Gastroesophageal sphincter (tissue), 4 donors: ENCODE data around the gene MAG. TPM values are rescaled to one million over a fixed set of nuclear protein-coding genes. Genes with fewer than 3 reads are reported as not detected.

ENCODE experiments used
- ATAC-seq: fragments of 150-250 bp; one replicate; pipeline ENCODE4 v1.9.1; 2016; ENCODE audit warnings: mild to moderate bottlenecking, moderate library complexity
- H3K27ac ChIP-seq, 4 donors: fragments of 200-600 bp; sonication (generic) in 3 of 4; 1 replicate in 3 of 4; 2 replicates in 1 of 4; pipeline ENCODE4 v1.5.1; 2016 to 2019
- H3K27me3 ChIP-seq: fragments of 200-600 bp; sonication (generic); one replicate; pipeline ENCODE4 v1.5.1; 2019
- H3K36me3 ChIP-seq, 2 donors: fragments of 200-600 bp; sonication (generic); one replicate each; pipeline ENCODE4 v1.5.1; 2019; ENCODE audit warnings: control low read depth in 1 of 2
- H3K4me1 ChIP-seq, 3 donors: fragments of 200-600 bp; sonication (generic); 1 replicate in 2 of 3; 2 replicates in 1 of 3; pipeline ENCODE4 v1.5.1; 2016 to 2019; ENCODE audit warnings: control low read depth in 2 of 3
- H3K4me3 ChIP-seq, 2 donors: fragments of 200-600 bp; sonication (generic); one replicate each; pipeline ENCODE4 v1.5.1; 2019; ENCODE audit warnings: mild to moderate bottlenecking in 1 of 2, moderate library complexity in 1 of 2
- H3K9me3 ChIP-seq, 3 donors: fragments of 200-600 bp; sonication (generic); one replicate each; pipeline ENCODE4 v1.5.1; 2017 to 2019; ENCODE audit warnings: control low read depth in 2 of 3
- EP300 ChIP-seq: sonication (generic); formaldehyde crosslinking; IDR thresholded peaks from one replicate; pipeline ENCODE4 v1.6.1; 2017; ENCODE audit warnings: antibody characterized with exemption, mild to moderate bottlenecking
- POLR2A ChIP-seq, 2 donors: fragments of 450-650 bp; IDR thresholded peaks; one replicate each; pipeline ENCODE4 v1.6.1; 2017; ENCODE audit warnings: antibody characterized with exemption in 2 of 2, mild to moderate bottlenecking in 2 of 2, moderate library complexity in 1 of 2
- POLR2AphosphoS5 ChIP-seq: sonication (generic); formaldehyde crosslinking; IDR thresholded peaks from one replicate; pipeline ENCODE4 v1.6.1; 2017; ENCODE audit warnings: antibody characterized with exemption
- WGBS, 2 donors: methylation state at CpG; one replicate each; pipeline ENCODE4 v1.1.5; 2018; ENCODE audit warnings: low coverage in 1 of 2; 5-methylcytosine and 5-hydroxymethylcytosine counted together
- total RNA-seq, 4 donors: library from RNA; depleted of rRNA; stranded (reverse); fragments of >200 nt; gene quantifications; one replicate each; pipeline ENCODE4 v1.1.0, GENCODE V29; 2016
- TF ChIP-seq, protein P1 (sequence below), 4 experiments: fragments of 200-600 bp in 2 of 4; fragments of 450-650 bp in 2 of 4; sonication (generic) in 1 of 4; IDR thresholded peaks; one replicate each; pipeline ENCODE4 v1.5.1; 2017 to 2019; ENCODE audit warnings: antibody characterized with exemption in 4 of 4, mild to moderate bottlenecking in 2 of 4, moderate library complexity in 2 of 4

Gene MAG
- total RNA-seq, 4 donors from 2014 or later: 0.40 TPM; not detected in 3

DNA sequence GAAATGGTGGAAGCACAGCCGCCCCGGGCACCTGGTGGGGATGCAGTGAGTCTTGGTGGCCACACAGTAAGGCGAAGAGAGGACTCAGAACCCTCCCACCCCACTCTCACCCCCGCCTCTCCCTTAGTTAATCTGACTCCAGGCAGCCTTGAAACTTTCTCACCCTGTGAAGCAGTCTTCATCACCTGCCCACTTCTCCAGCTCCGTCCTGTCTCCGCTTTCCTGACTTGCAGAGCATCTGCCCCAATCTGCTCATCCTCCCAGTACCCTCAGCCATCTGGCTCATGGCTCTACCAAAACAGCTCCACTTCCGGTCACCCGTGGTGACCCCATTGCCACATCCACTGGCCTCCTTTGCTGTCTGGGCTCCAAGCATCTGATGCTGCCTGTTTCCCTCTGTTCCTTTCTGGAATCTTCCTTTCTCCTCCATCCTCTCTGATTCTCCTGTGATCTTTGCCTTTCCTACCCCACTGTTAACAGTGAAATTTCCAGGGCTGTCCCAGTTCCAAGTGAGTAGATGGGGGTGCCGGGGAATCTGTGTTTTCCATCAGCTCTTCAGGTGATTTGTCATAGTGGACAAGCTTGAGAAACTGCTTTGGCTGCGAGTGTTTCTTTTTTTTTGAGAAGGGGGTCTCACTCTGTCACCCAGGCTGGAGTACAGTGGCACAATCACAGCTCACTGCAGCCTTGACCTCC is 18.9 kb upstream of the MAG start:
- no peaks in the 10 kb centered on the region for H3K27me3 ChIP-seq
- H3K27ac ChIP-seq: no peak overlapping the region
- peaks cover 0 to 29% (median 11%) of the 10 kb centered on the region in 3 donors for H3K4me1 ChIP-seq
- TF ChIP-seq EP300: no peak
- TF ChIP-seq, protein P1, sequence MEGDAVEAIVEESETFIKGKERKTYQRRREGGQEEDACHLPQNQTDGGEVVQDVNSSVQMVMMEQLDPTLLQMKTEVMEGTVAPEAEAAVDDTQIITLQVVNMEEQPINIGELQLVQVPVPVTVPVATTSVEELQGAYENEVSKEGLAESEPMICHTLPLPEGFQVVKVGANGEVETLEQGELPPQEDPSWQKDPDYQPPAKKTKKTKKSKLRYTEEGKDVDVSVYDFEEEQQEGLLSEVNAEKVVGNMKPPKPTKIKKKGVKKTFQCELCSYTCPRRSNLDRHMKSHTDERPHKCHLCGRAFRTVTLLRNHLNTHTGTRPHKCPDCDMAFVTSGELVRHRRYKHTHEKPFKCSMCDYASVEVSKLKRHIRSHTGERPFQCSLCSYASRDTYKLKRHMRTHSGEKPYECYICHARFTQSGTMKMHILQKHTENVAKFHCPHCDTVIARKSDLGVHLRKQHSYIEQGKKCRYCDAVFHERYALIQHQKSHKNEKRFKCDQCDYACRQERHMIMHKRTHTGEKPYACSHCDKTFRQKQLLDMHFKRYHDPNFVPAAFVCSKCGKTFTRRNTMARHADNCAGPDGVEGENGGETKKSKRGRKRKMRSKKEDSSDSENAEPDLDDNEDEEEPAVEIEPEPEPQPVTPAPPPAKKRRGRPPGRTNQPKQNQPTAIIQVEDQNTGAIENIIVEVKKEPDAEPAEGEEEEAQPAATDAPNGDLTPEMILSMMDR (IDR thresholded peaks at IDR 0.05): no peak
- TF ChIP-seq POLR2A (IDR thresholded peaks at IDR 0.05): no peak
- no peak for TF ChIP-seq POLR2AphosphoS5
- H3K4me3 ChIP-seq: no peak overlapping the region
- 51 to 75% methylated on average over 5 to 7 of the region's 10 CpGs for WGBS, 2 donors
- H3K36me3 ChIP-seq: peaks cover 0 to 82% of the 10 kb centered on the region in 2 donors
- no peaks in the 10 kb centered on the region for H3K9me3 ChIP-seq
- ATAC-seq: no peak

DNA sequence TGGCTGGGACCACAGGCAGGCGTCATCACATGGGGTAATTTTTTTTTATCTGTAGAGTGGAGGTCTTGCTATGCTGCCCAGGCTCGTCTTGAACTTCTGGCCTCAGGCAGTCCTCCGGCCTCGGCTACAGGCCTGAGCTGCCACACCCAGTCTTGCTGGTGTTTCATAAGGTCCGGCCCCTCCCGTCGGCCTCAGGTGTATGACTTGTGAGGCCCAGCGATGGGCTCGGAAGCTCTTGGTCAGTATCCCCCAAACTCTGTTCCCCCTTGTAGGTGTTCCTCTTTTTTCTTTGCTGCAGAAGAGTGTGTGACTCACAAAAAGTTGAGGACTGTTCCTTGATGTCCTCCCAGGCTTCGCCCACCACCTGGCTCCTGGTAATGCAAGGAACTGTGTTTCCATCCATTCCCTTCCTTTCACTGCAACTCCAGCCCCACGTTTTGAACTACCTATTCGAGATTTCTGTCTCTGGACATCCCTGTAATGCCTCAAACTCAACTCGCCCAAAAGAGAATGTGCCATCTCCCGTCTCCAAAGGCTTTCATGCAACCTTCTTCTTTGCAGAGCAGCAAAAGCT is 18.2 kb upstream of the MAG start:
- Histone ChIP-seq H3K4me3 (no peak overlapping the region), H3K27ac (no peak overlapping the region), H3K9me3 (no peaks in the 10 kb centered on the region), H3K36me3 (peaks cover 0 to 89% of the 10 kb centered on the region in 2 donors), H3K27me3 (no peaks in the 10 kb centered on the region), H3K4me1 (peaks cover 0 to 29% (median 11%) of the 10 kb centered on the region in 3 donors)
- 49 to 70% methylated on average over 4 to 14 of the region's 14 CpGs for WGBS, 2 donors
- TF ChIP-seq POLR2A (IDR thresholded peaks at IDR 0.05) (no peak), POLR2AphosphoS5 (no peak), EP300 (no peak)
- TF ChIP-seq, protein P1 (IDR thresholded peaks at IDR 0.05): no peak
- ATAC-seq: no peak

DNA sequence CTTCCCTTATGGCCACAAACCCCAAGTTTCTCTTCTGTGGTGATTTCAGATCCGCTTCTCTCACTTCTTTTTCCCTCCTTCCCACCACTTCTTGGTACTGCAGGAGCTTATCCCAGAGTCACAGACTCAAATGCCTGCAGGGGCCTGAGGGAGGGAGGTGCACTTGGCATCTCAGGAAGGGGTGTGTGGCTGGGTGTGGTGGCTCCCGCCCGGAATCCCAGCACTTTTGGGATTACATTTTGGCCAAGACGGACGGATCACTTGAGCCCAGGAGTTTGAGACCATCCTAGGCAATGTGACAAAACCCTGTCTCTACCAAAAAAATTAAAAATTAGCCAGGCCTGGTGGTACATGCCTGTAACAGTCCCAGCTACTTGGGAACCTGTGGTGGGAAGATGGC is 17.6 kb upstream of the MAG start:
- H3K27ac ChIP-seq: no peak overlapping the region
- peaks cover 0 to 94% of the 10 kb centered on the region in 2 donors for H3K36me3 ChIP-seq
- no peaks in the 10 kb centered on the region for H3K9me3 ChIP-seq
- peaks cover 0 to 29% (median 11%) of the 10 kb centered on the region in 3 donors for H3K4me1 ChIP-seq
- no peak overlapping the region for H3K4me3 ChIP-seq
- no peaks in the 10 kb centered on the region for H3K27me3 ChIP-seq
- ATAC-seq: no peak
- 100% methylated on average over 1 of the region's 5 CpGs; no CpG with 5 or more reads in 1 of the 2 donors for WGBS, 2 donors
- TF ChIP-seq, protein P1 (IDR thresholded peaks at IDR 0.05): no peak
- no peak for TF ChIP-seq POLR2AphosphoS5
- TF ChIP-seq EP300: no peak
- TF ChIP-seq POLR2A (IDR thresholded peaks at IDR 0.05): no peak

DNA sequence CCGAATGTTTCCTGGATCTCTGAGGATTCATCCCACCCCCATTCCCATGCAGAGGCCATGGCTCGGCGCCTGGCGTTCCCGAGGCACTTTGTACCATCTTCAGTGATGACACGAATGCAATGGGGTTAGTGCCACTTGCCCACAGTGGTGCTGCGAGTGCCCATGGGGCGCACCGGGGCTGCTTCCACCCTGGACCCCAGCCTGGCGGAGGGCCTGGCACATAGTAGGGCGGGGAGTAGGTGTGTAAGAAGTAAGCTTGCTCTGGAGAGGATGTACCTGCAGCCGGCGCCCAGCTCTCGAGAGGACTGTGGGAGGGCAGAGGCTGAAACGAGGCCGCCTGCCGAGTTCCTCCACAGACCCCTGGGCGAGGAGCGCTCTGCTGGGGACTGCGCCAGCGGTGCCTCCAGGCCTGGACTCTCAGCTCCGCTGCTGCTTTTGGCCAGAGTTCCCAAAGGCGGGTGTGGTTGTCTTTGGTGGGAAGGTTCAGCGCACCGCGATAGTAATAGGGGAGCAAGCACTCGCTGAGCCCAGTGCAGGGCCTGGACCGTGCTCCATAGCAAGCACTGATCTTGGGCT is 15.2 kb upstream of the MAG start:
- peaks cover 0 to 84% of the 10 kb centered on the region in 2 donors for H3K36me3 ChIP-seq
- 100% methylated on average over 1 of the region's 28 CpGs; no CpG with 5 or more reads in 1 of the 2 donors for WGBS, 2 donors
- no peak for TF ChIP-seq POLR2AphosphoS5
- no peak for TF ChIP-seq EP300
- TF ChIP-seq, protein P1 (IDR thresholded peaks at IDR 0.05): no peak
- TF ChIP-seq POLR2A (IDR thresholded peaks at IDR 0.05): no peak
- no peak overlapping the region for H3K4me3 ChIP-seq
- H3K4me1 ChIP-seq: peaks cover 0 to 25% (median 0%) of the 10 kb centered on the region in 3 donors
- H3K9me3 ChIP-seq: no peaks in the 10 kb centered on the region
- H3K27ac ChIP-seq: no peak overlapping the region
- no peak for ATAC-seq
- no peaks in the 10 kb centered on the region for H3K27me3 ChIP-seq
